Suppressor macrophage treated with lipopolysaccharide for 4 hours (primary cell): ENCODE data around the gene PBX4.
"Not testable (repeated sequence)": the region's sequence is repeated elsewhere in the genome, so short reads cannot be mapped to it uniquely, and the experiment has no call there.

Experiments used
- DNase-seq: peaks from one replicate; pipeline ENCODE4 v3.0.0-alpha.2; 2020

PBX4 gene

DNA sequence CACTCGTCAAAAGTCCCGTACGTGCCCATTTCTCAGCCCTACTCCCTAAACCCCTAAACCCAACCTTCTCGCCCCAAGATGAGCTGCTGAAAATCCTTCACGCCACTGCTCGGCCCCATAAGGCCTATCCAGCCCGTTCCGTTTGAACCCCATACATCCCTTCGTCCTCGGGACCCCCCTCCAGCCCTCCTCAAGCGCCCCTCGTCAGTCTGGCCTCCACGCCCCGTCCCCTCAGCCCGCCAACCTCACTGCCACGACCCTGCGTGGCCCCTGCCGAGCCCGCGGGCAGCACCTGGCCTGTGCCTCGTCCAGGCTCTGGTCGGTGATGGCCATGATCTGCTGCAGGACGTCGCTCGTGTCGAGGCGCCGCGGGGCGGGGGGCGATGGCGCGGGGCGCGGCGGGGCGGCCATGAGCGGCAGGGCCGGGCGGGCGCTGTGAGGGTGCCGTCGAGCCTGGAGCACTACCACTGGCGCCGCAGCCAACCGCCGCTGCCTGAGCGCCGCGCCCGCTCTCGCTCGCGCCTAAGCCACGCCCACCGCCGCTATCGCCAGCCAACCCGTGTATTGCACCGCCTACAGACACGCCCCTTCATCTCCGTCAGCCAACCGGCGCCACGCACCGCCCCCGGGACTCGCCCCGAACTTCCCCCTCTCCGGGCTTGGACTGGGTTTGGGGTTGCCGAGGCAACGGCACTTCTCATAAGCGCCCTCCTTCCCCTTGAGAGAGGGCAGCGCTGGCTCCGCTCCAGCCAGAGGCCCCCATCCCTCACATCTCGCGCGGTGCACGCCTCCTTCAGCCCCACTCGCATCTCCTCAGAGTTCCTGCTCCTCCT is at the start of gene PBX4:
Gene PBX4, minus strand, starts transcription at position 469 of the 833 bp plus-strand sequence. Its CDS starts 58 bp downstream, at position 411.
- peak; percentile 98 for DNase-seq

GRCh38 chr19:19665420-19665948 is 47.0 kb upstream of the PBX4 start:
- not testable (repeated sequence) for DNase-seq

DNA sequence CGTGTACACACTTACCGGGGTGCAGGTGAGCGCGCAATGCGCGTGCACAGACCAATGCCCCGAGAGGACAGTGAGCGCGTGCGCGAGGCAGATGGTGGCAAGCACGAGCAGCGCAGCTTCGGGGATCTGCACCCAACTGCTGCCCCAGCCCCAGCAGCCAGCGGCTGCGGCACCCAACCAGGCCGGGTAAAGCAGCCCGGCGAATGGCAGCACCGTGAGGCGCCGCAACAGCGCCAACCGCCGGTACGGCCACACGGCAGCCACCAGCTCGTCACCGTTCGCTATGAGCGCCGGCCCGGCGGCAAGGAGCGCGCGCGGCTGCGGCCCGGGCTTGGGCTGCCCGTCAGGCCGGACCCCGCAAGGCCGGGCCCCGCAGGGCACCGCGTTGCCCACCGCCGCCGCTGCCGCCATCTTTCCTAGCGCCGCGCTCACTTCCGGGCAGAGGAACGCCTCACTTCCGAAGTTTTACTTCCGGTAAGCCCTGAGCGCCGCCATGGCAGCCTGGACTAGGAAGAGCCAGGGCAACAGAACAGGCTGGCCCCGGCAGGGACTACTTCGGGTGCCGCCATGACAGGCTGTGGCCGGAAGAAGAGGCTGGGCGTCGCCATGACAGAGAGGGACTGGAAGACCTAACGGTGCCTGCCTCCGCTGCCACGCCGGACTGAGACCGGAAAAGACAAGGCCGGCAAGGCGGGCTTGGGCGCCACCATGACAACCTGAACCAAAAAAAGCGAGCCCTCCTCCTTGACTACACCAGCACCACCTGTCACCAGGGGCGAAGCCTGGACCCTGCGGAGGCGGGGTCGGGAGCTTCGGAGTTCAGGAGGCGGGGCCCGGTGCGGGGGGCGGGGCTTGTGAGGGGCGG is 45.0 kb upstream of the PBX4 start, which contains the start of gene ATP13A1:
Gene ATP13A1, minus strand, starts transcription at position 421 of the 865 bp plus-strand sequence. Its CDS starts 10 bp downstream, at position 411.
- peak; percentile 98 for DNase-seq

GRCh38 chr19:19662871-19663255 is 44.4 kb upstream of the PBX4 start:
- peak; percentile 68 for DNase-seq

DNA sequence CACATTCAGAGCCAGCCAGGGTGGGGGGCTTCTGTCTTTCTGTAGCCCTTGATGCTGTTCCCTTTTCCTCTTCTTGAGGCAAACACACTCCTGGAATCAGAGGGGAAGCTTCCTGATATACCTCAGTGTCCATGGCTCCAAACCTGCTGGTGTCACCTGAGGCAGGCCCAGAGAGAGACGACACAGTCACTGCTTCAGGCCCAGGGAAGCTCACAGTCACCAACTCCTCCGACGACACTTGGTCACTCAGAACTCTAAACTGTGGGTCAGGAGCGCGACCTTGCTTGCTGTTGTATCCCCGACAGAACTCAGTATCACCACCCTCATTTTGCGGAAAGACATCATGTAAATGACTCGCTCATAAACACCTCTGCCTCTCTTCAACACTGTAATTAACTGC is 43.9 kb upstream of the PBX4 start:
- peak; percentile 3 for DNase-seq

DNA sequence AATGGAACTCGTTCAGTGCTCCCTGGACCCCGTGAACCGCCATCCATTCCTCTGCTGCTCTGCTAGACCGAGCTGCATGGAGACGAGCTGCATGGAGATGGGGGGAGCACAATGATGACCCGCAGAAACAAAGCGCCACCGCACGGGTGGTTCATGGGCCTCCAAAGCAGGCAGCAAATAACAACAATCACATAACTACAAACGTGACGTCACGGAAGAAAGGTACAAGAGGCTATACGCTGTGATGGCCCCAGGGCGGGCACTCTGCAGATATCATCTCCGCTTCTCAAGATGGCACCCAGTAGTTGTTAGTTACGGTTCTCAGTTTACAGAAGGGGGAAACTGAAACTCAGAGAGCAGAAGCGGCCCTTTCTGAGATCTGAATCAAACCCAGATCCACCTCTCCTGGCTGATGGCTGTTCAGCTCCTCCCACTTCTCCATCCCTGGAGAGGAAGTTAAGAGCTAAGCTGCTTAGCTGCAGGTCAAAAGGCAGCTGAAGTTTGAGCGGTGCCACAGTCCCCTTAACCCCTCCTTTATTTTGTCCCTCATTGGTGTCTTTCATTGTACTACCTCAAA is 43.3 kb upstream of the PBX4 start:
- DNase-seq, result peak; percentile 94

- peak; percentile 2 for DNase-seq
These were observed 42.7 kb upstream of the PBX4 start for GRCh38 chr19:19661141-19661674.

DNA sequence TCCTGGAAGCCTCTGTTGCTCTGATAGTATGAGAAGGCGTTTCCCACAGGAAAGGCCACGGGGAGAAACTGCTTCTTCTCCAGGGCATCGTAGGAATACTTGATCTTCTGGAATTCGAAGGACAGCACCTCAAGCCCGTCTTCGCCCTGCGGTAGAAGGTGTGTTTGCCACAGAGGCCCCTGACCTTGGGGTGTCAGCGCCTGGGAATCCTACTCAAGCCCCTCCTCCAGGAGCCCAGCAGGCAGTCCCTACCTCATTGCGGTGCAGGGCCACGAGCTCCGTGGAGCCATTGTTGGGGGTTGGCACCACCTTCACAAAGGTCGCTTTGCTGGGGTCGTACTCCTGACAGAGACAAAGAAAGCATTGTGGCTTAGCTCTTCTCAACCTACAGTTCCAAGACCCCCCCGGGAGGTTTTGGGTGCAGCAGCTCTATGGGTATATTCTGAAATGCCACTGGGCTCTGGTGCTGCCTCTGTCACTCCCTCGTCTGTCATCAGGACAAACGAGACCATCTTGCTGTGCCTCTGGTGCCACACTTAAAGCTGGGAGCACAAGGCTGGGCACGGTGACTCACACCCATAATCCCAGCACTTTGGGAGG is 41.3 kb upstream of the PBX4 start:
- no peak for DNase-seq

DNA sequence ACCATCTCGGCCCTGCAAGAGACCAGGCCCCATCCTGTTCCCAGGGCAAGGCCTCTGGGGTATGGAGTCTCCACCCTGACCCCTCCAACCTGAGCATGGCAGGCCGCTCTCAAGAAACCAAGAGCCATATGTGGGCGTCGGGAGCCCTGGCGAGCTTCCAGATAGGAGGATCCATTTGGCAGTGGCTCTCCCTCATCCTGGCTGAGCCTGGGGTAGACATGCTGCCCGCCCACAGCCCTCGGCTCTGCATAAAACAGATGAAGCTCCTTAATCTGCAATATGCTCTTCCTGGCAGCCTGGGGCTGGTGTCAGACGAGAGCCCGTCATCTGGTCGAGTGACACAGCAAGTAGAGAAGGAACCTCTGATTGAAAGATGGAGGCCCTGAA is 38.9 kb upstream of the PBX4 start:
- no peak for DNase-seq

- no peak for DNase-seq
These were observed 38.2 kb upstream of the PBX4 start for GRCh38 chr19:19656451-19657396.

DNA sequence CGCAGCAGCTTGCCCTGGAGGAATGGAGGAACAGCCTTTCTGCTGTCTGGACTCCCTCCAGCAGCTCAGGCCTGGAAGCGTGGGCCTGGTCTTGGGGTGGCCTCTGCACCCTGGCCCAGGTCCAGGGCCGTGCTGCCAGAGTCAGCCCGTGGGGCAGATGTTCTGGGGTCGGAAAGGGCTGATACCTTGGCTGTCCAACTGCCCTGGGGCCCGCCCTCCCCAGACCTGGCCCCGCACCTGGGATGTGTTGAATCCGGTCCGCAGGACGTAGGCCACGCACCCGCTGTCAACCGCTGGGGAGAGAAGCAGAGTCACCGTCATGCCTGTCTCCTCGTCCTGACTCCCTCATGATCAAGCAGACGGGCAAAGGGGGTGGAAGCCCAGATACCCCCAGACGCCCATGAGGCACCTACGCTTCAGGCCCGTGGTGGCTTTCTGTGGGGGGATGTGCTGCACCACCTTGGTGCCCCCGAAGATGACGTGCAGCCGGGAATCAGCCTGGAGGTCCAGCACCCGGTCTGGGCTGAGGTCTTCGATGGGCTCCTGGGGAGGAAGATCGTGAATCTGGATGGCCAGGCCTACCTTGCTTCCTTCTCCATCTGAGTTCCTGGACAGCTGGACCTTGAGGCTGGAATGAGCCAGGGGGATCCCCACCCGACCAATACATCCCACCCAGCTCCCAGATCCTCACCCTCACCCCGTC is 37.3 kb upstream of the PBX4 start:
- no peak for DNase-seq

DNA sequence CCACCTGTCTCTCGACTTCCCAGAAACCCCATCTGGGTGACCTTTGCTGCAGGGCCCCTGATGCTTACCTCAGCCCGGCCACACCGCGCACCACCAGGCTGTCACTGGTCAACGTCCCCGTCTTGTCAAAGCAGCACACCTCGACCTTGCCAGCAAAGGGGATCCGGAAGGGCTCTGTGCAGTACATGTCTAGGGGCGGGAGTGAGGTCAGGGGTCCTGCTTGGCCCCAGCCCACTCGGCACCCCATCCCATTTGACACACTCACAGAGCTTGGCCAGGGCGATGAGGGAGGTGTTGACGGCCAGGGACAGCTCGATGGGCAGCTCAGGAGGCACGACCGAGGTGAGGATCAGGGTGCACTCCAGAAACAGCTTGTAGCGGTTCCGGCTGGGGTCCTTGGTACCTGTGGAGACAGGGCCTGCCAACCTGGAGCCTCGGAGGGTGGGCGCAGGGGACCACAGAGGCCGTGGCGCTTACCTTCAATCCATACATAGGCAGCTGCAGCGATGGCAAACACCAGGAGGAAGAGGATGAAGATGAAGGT is 36.6 kb upstream of the PBX4 start:
- DNase-seq, result no peak

GRCh38 chr19:19654441-19654840 is 36.0 kb upstream of the PBX4 start:
- DNase-seq, result no peak

- DNase-seq, result no peak
These were observed 35.2 kb upstream of the PBX4 start for GRCh38 chr19:19653597-19654147.

GRCh38 chr19:19652482-19653295 is 34.2 kb upstream of the PBX4 start:
- DNase-seq, result no peak

- DNase-seq, result no peak
These were observed 32.6 kb upstream of the PBX4 start for GRCh38 chr19:19651076-19651475.

GRCh38 chr19:19650331-19650730 is 31.8 kb upstream of the PBX4 start:
- DNase-seq, result no peak

DNA sequence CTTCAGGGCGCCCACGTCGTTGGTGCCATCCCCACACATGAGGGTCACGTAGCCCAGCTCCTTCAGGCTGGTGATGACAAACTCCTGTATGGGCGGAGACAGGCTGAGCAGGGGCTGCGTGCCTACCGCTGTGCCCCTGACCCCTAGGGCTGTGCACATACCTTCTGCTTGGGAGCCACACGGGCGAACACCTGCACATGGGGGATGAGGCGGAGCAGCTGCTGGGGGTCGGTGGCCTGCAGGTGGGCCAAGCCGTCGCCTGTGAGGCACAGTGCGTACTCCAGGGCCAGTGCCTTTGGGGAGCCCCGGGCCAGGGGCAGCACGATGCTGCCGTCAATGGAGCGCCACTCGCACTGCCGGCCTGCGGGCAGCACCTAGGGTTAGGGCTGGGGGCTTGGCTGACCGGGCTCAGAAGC is 31.1 kb upstream of the PBX4 start:
- DNase-seq, result no peak

- no peak for DNase-seq
These were observed 30.7 kb upstream of the PBX4 start for GRCh38 chr19:19649155-19649554.
